Uterus (tissue), 2 donors: ENCODE measurements around the gene SOSTDC1.

Experiments used
- CTCF ChIP-seq, 4 experiments: fragments of 200-600 bp in 2 of 4; fragments of 450-650 bp in 2 of 4; sonication (generic) in 2 of 4; IDR thresholded peaks; one replicate each; pipeline ENCODE4 v1.5.1; 2016 to 2019; ENCODE audit warnings: antibody characterized with exemption in 4 of 4, mild to moderate bottlenecking in 2 of 4, moderate library complexity in 1 of 4
- POLR2A ChIP-seq, 2 donors: fragments of 450-650 bp; IDR thresholded peaks; one replicate each; pipeline ENCODE4 v1.6.1; 2016; ENCODE audit warnings: antibody characterized with exemption in 2 of 2, mild to moderate bottlenecking in 1 of 2, moderate library complexity in 1 of 2

DNA sequence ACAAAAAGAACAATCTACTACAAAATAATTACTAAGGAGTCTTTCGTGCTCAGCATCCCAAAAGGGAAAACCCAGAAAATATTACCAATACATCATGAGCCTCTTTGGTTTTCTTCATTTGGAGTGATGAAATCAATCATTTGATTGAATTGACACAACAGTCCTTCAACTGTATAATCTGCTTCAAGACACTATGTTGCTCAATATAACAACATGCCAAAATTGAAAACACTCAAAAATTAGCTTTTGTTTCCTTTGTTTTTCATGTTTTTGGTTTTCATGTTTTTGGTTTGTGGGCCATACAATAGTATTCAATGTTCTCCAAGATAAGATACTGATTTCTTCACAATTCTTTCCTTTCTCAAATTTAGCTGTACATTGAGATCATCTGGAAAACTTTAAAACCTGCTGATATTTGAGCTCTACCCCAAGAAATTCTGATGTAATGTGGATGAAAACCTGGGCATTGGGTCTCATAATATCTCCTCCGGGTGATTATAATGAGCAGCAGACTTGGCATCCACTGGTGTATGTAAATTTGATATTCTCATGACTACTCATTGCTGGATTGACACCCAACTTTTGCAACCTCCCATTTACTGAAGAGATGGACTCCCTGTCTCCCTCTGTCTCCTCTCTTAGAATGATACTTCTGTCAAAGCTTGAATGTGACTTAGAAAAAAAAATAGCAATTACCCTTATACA, 4.6 kb downstream of the SOSTDC1 start:
- TF ChIP-seq CTCF (IDR thresholded peaks at IDR 0.05): no peak
- no peak for TF ChIP-seq POLR2A (IDR thresholded peaks at IDR 0.05)
